CD4-positive, alpha-beta T cell treated with Interleukin-6 at 100 ng/mL for 8 hours (primary cell): ENCODE results near the gene TOMM34.

Experiments used
- DNase-seq: peaks from one replicate; pipeline ENCODE4 v3.0.0-alpha.2; 2020; ENCODE audit warnings: mixed read lengths, low spot score

Gene TOMM34

GRCh38 chr20:44960103-44960852 is at the start of gene TOMM34:
TOMM34 (minus strand) TSS chr20:44960397; CDS start chr20:44960333, 64 bp downstream.
- peak; percentile 94 for DNase-seq

- no peak for DNase-seq
Observed at GRCh38 chr20:45008521-45009049, 48.4 kb upstream of the TOMM34 start.

GRCh38 chr20:44997668-44998067 is 37.5 kb upstream of the TOMM34 start:
- no peak for DNase-seq

- no peak for DNase-seq
Observed at GRCh38 chr20:44997171-44997570, 37.0 kb upstream of the TOMM34 start.

GRCh38 chr20:44993343-44993742 is 33.1 kb upstream of the TOMM34 start:
- peak; percentile 15 for DNase-seq

- DNase-seq, result no peak
Observed at GRCh38 chr20:44990957-44991356, 30.8 kb upstream of the TOMM34 start.

GRCh38 chr20:44990425-44990824 is 30.2 kb upstream of the TOMM34 start:
- DNase-seq, result no peak

GRCh38 chr20:44988631-44989171 is 28.5 kb upstream of the TOMM34 start:
- DNase-seq, result no peak

- DNase-seq, result no peak
Observed at GRCh38 chr20:44983093-44983674, 23.0 kb upstream of the TOMM34 start.

- DNase-seq, result no peak
Observed at GRCh38 chr20:44981736-44982406, 21.7 kb upstream of the TOMM34 start.

GRCh38 chr20:44979090-44979621 is 19.0 kb upstream of the TOMM34 start:
- DNase-seq, result peak; percentile 79

GRCh38 chr20:44976698-44977097 is 16.5 kb upstream of the TOMM34 start:
- no peak for DNase-seq

GRCh38 chr20:44973053-44973452 is 12.9 kb upstream of the TOMM34 start:
- DNase-seq, result no peak

GRCh38 chr20:44970243-44970757 is 10.1 kb upstream of the TOMM34 start:
- peak; percentile 43 for DNase-seq

GRCh38 chr20:44969300-44969894 is 9.2 kb upstream of the TOMM34 start:
- DNase-seq, result peak; percentile 34

- DNase-seq, result peak; percentile 63
Observed at GRCh38 chr20:44967207-44967807, 7.1 kb upstream of the TOMM34 start.

GRCh38 chr20:44966030-44966961 is 6.1 kb upstream of the TOMM34 start, which contains the start of gene STK4:
STK4 (plus strand) TSS chr20:44966512; CDS start chr20:44966569, 57 bp downstream.
- DNase-seq, result peak; percentile 95

- DNase-seq, result no peak
Observed at GRCh38 chr20:44965651-44966029, 5.4 kb upstream of the TOMM34 start.

- no peak for DNase-seq
Observed at GRCh38 chr20:44963325-44964215, 3.4 kb upstream of the TOMM34 start.
